HepG2 (cell line): Measurements from ENCODE around the gene PHACTR1.

ENCODE experiments used
- EZH2 ChIP-seq: conservative IDR thresholded peaks from 2 replicates; pipeline ENCODE4 v1.6.1; 2012; ENCODE audit warnings: mild to moderate bottlenecking, low read depth, low read length, moderate library complexity
- MTA3 ChIP-seq: sonication (generic); formaldehyde crosslinking; IDR thresholded peaks from 2 replicates; pipeline ENCODE4 v1.4.0; 2020; ENCODE audit warnings: missing genetic modification reagents

DNA sequence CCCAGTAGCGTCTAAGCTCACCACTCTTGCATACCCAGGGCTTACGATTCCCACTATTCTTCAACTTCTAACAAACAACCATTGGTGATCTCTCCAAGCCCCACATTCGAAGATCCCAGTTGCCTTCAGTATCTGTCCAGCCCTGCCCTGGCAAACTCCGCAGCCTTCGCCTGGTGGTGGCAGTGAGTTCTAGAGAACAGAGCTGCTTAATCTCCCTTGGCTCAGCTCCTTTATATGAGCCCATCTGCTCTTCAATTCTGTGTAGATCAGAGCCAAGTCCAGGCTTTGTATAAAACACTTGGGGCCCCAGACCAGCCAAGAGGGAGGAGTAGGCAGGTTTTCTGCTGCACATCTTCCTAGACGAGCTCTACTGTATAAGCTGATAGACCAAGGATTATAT lies 193.3 kb downstream of the PHACTR1 start:
- TF ChIP-seq EZH2 (no peak), MTA3 (CRISPR knock-in tag) (no peak)
